ENCODE measurements around the gene CNPY3. TPM values are rescaled to one million over a fixed set of nuclear protein-coding genes. Genes with fewer than 3 reads are reported as not detected.

Gene CNPY3
- total RNA-seq, 1 experiment from 2014 or later, result 56.0 TPM

- Histone ChIP-seq H3K79me1 (ENCODE audit: insufficient read depth, low read depth, low read length, poor library complexity, severe bottlenecking) (no peaks in the 10 kb centered on the region), H3K4me2 (ENCODE audit: insufficient read depth, insufficient read length, low read length) (no peak overlapping the region), H3K27me3 (ENCODE audit: insufficient read depth, low read length) (no peaks in the 10 kb centered on the region), H3K9ac (ENCODE audit: extremely low read depth, insufficient read length, low read length) (no peak overlapping the region), H3K9me3 (ENCODE audit: control insufficient read depth, low read depth, low read length) (no peaks in the 10 kb centered on the region), H2BK12ac (ENCODE audit: insufficient read length, low read depth, low read length) (no peak overlapping the region), H4K5ac (ENCODE audit: insufficient read length, low read depth, low read length) (no peak overlapping the region), H3K18ac (ENCODE audit: insufficient read length, low read depth, low read length) (no peak overlapping the region), H3T11ph (ENCODE audit: low read length) (no peak overlapping the region), H3K56ac (ENCODE audit: insufficient read length, low read depth, low read length) (no peak overlapping the region), H3K14ac (ENCODE audit: insufficient read depth, low read length) (no peak overlapping the region), H3K4me1 (ENCODE audit: insufficient read depth, low read length) (no peaks in the 10 kb centered on the region; the same call in 1 of the 2 replicates), H2AFZ (ENCODE audit: low read length) (no peak overlapping the region), H3K4ac (ENCODE audit: low read depth, low read length) (no peak overlapping the region), H3K79me2 (ENCODE audit: insufficient read depth, low read length) (peaks cover 2% of the 10 kb centered on the region; the same call in 1 of the 2 replicates), H4K91ac (ENCODE audit: insufficient read length, low read depth, low read length) (no peak overlapping the region), H4K20me1 (ENCODE audit: control insufficient read depth, insufficient read depth, insufficient read length) (no peaks in the 10 kb centered on the region), H3K27ac (ENCODE audit: insufficient read length, low read depth, low read length) (no peak overlapping the region), H3K23ac (ENCODE audit: insufficient read length, low read depth, low read length) (no peak overlapping the region), H2AK5ac (ENCODE audit: insufficient read length, low read length) (no peak overlapping the region), H2BK120ac (ENCODE audit: low read depth, low read length, poor library complexity, severe bottlenecking) (no peak overlapping the region), H3K23me2 (ENCODE audit: insufficient read length, low read depth, low read length, poor library complexity, severe bottlenecking) (peaks cover 18% of the 10 kb centered on the region), H4K8ac (replicated peaks; ENCODE audit: insufficient read length, low read depth, low read length) (no peak overlapping the region), H2BK5ac (ENCODE audit: insufficient read length, low read length) (no peak overlapping the region), H2BK20ac (ENCODE audit: low read depth, low read length, poor library complexity, severe bottlenecking) (no peak overlapping the region), H2BK15ac (ENCODE audit: low read depth, low read length) (no peak overlapping the region)
- no peak for TF ChIP-seq CTCF (conservative IDR thresholded peaks at IDR 0.05)
- Mint-ChIP-seq H3K4me1 (peaks cover 24 to 25% of the 10 kb centered on the region in 2 experiments), H3K27ac (peak overlapping the region in 2 of 3 experiments; percentile 13 to 26; a peak in 3 of 7 replicates), H3K27me3 (ENCODE audit: low read depth) (no peaks in the 10 kb centered on the region), H3K36me3 (ENCODE audit: insufficient read depth in 1 of 3, low read depth in 3 of 3) (peaks cover 32 to 63% (median 52%) of the 10 kb centered on the region in 3 experiments), H3K4me3 (peak overlapping the region in 1 of 2 experiments; percentile 9; a peak in 2 of 5 replicates), H3K9me3 (no peaks in the 10 kb centered on the region)
- DNase-seq, result no peak
- no CpG with 5 or more reads among the region's 3 CpGs for WGBS (ENCODE audit: extremely low coverage, insufficient read length, low lambda C conversion rate)
These were observed 3.1 kb downstream of the CNPY3 start for GRCh38 chr6:42932412-42932811.

All from H9 (cell line).